GM19324 (cell line): ENCODE results near the gene AKTIP.

Source experiments
- ATAC-seq: cut with Tn5 transposase; IDR thresholded peaks from one replicate; pipeline ENCODE4 v1.9.1; 2021; ENCODE audit warnings: mild to moderate bottlenecking, moderate library complexity; ENCODE audit not compliant: unreplicated experiment, low FRiP score

AKTIP gene

DNA sequence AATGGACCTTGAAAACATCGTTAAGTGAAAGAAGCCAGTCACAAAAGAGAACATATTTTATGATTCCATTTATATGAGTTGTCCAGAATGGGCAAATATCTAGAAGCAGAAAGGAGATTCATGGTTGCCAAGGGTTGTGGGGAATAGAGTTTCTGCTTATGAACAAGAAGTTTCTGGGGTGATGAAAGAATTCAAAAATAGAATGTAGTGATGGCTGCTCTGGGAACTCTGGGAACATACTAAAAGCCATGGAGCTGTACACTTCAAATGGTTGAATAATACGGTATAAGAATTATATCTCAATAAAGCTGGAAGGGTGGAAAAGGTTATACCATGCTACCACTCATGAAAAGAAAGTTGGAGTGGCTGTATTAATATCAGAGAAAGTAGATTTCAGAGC is 18.5 kb downstream of the AKTIP start:
- no peak for ATAC-seq

DNA sequence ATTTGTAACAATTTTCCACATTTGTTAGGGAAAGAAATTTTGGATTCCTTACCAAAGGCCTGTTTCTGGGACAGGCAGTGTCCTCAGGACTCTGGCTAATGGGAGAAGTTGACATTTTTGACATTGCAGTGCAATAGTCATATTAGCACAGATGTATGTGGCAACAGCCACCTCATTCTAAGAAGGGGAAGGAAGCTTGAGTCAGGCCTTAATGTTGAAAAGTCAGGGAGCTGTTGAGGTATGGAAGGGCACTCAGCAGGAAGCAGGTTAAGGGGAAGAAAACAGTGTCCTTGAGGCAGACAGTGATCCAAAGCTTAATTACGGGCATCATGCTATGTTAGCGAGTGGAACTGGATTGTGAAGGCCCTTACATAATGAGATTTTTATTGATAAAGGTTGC is 20.9 kb downstream of the AKTIP start:
- no peak for ATAC-seq

DNA sequence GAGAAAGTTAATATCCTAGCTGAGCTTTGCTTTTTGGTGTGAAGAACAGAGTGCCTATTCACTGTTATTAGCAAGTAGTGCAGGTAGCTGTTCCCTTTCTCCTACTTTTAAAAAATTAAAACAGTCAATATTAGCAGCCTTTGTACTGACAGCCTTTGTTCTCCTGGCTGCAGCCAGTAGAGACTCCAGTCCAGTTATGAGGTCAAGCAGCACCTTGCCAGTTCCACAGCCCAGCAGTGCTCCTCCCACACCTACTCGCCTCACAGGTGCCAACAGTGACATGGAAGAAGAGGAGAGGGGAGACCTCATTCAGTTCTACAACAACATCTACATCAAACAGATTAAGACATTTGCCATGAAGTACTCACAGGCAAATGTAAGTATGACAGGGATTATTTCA is 22.6 kb downstream of the AKTIP start:
- no peak for ATAC-seq

DNA sequence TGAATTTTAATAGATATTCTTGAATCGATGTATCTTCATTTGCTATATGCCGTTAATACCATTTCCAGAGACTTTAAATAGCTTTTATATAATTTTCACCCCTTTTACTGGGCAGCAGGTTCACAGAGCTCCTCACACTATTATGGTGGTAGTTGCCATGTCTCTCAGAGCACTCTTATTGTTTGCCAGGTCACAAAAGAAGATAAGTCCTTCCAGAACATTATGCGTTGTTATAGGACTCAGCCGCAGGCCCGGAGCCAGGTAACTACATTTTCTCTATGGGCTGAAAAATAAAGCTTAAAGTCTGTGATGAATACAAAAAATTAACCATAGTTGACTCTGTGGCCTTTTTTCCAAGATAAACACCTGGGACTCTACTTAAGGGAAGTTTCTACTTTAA is 24.0 kb downstream of the AKTIP start:
- no peak for ATAC-seq

DNA sequence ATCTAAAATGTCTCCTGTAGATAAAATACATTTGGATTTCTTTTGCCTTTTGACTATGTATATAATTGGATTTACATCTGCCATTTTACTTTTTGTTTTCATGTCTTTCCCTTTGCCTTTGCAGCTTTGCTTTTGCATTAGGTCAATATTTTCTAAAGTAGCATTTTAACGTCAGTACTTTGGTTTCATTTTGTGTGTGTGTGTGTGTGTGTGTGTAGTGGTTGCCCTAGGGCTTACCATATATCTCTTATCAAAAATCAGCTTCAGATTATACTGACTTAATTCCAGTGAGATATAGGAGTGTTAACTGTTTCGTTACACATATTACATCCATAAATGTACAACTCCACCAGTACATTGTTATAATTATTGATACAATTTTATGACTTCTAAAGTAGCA is 26.1 kb downstream of the AKTIP start:
- no peak for ATAC-seq

DNA sequence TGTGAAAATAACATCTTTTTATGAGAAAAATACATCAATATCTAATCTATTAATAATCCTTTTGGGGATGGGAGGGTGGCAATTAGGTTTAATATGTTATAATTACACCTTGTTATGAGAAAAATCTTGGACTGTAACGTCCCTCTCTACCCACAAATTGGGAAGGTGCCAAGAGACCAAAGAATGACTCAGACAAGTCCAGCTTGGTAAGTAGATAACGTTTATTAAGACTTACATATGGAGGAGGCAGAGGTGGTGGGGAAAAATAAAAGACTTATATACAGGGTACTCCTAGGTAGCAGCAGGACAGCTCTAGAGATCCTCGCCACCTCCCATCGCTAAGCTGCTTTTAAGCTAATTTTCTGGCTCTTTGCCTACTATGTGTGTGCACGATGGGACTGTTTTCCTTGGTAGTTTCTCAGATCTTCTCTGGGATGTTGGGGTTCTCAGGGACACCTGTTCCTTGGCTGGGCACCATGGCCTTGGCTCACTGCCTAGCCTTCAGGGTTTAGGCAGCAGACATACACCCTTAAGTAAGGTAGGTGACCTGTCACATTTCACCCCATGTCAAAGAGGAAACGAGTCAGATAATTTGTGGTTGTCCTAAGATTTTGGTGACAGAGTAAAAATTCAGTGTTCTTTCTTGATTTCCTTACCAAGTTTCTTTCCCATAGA is 37.3 kb downstream of the AKTIP start:
- ATAC-seq, result no peak

DNA sequence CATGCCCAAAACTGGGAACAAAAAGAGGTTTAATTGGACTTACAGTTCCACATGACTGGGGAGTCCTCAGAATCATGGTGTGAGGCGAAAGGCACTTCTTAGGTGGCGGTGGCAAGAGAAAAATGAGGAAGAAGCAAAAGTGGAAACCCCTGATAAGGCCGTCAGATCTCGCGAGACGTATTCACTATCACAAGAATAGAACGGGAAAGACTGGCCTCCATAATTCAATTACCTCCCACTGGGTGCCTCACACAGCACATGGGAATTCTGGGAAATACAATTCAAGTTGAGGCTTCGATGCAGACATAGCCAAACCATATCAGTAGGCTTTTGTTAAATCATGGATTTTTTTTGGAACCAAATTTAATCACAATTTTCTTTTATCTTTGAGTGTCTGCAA is 44.4 kb downstream of the AKTIP start:
- ATAC-seq, result no peak

DNA sequence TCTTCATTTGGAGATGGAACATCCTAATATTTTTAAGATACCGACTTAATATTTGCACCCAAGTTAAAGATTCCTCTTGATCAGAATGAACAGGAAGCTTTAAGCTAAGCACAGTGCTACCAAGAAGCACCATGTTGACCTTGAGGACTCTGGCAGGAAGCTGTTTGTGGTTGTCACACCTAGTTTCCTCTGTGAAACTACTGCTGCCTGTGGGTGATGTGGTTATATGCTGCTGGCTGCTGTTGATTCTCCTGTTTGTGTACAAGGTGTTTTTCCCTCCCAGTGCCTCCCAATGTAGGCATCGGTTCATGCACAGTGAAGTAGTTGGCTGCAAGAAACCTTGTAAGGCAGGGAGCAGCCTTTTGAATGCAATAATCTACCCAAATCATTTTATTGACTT is 45.3 kb downstream of the AKTIP start:
- ATAC-seq, result peak; percentile 100

DNA sequence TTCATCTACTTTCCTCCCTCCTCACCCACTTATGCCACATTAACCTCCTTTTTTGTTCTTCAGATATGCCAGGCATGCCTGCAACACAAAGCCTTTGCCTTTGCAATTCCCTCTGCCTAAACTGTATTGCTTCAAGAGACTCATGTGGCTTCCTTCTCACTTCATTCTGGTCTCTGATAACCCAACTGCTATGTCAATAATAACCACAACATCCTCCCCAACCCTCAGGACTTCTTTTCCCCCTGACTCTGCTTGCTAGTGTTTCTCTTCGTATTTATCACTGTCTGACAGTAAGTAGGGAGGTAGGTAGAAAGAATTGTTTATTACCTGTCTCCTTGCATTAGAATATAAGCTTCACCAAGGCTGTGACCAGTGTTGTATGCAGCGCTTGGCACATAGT is 46.4 kb downstream of the AKTIP start:
- ATAC-seq, result no peak

DNA sequence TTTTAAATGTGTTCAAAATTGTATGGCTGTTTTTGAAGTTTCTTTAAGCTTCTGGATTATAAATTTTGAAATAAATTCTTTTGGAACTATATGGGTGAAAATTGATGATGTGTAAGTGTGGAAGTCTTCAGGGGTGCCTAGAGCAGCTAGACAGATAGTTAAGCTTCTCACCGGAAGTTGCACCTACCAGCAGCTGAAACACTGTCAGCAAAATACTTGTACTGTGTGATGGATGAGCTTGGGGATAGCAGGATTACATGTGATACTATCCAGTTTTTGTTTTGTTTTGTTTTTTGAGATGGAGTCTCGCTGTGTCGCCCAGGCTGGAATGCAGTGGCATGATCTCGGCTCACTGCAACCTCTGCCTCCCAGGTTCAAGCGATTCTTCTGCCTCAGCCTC is 49.1 kb downstream of the AKTIP start:
- ATAC-seq, result no peak

DNA sequence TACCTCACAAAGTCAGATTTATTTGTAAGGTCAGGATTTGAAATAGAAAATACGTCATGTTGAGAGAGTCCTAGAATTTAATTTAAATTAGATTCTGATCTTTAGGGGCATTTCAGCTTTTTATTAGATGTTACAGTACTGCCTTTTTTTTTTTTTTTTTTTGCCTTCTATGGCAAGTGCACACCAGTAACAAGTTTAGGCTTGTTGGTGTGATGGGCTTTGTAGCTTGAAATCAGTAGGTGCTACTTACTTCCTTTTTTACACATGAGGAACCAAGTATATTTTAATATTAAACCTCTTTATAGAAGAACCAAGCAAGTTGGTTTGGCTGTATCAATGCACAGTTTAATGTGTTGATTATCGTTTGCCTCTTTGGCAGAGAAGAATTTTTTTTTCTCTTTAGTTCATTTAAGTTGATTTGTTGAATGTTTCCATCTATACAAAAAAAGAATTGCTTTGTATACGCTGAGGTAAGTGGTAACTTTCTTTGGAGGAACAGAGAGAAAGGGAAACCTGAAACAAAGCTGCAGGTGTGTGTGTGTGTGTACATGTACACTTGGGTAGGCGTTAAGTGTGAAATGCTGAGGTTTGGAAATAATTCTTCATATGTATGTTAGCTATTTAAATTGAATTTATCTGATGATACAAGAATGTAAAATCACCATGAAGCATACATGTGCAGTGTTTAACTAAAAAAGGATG is 53.0 kb downstream of the AKTIP start:
- ATAC-seq, result no peak

DNA sequence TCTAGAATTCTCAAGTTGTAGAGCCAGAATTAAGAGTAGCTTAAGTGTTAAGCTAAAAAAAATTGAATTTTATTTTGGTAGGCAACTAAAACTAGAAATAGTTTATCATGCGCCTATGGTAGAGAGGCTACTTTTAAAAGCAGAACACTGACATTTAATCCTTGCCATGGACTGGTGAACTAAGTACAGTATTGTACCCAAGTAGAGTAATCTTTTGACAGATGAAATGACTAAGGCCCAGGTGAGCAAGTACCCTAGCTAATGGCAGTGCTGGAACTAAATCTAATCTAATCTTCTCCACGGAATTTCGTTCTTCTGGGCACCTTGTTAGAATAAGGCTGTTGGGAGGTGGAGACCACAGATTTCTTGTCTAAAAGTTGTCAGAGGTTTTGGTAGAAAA is 56.9 kb downstream of the AKTIP start:
- ATAC-seq, result no peak

DNA sequence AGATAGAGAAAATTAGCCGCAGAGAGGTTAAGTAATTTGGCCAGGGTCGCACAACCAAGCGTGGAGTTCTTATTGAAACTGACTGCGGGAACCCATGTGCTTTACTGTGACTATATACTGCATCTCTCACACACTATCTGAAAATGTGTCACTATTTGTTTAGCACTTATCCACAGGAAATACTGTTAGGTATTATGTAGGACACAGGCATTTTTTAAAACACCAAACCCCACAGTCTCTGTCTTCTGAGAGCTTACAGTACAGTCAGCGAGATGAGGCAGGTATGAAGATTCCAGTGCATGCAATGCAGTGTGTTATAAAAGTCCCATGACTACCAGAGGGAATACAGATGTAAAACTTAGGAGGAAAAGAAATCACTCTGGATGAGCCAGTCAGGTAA is 57.5 kb downstream of the AKTIP start:
- no peak for ATAC-seq
